ENCODE measurements around the gene GZMA. TPM values are rescaled to one million over a fixed set of nuclear protein-coding genes. Genes with fewer than 3 reads are reported as not detected.

GZMA gene
- total and polyA plus RNA-seq, 2 experiments from 2014 or later, result not detected

GRCh38 chr5:55146543-55147151, 44.2 kb downstream of the GZMA start:
- H3K4me3 ChIP-seq, result no peak overlapping the region
- no peaks in the 10 kb centered on the region for H3K9me3 Mint-ChIP-seq

More at GRCh38 chr5:55146543-55147151, 44.2 kb downstream of the GZMA start:
- Histone ChIP-seq H3K36me3 (ENCODE audit: insufficient read depth) (no peaks in the 10 kb centered on the region), H3K4me1 (ENCODE audit: insufficient read depth) (no peaks in the 10 kb centered on the region), H3K4me2 (no peak overlapping the region), H4K20me1 (replicated peaks; ENCODE audit: insufficient read depth) (no peaks in the 10 kb centered on the region), H3K79me2 (replicated peaks; ENCODE audit: insufficient read depth) (no peaks in the 10 kb centered on the region), H3K27me3 (ENCODE audit: insufficient read depth) (no peaks in the 10 kb centered on the region), H3F3A (replicated peaks; ENCODE audit: low read depth) (no peaks in the 10 kb centered on the region), H3K27ac (ENCODE audit: low read depth) (no peak overlapping the region), H3K9me2 (ENCODE audit: insufficient read depth) (no peaks in the 10 kb centered on the region), H2AFZ (peak overlapping the region; percentile 43; the same call in 1 of the 2 replicates)
- Mint-ChIP-seq H3K27me3 (ENCODE audit: insufficient read depth, low read depth, poor library complexity) (peaks cover 6% of the 10 kb centered on the region), H3K36me3 (ENCODE audit: low read depth) (no peaks in the 10 kb centered on the region), H3K27ac (no peak overlapping the region), H3K4me1 (peaks cover 4% of the 10 kb centered on the region; the same call in 2 of the 3 replicates), H3K4me3 (no peak overlapping the region)
- TF ChIP-seq CTCF (conservative IDR thresholded peaks at IDR 0.05; ENCODE audit: low read depth in 2 of 2), result peak; percentile 94 to 98
- TF ChIP-seq ZNF462 (CRISPR knock-in tag; IDR thresholded peaks at IDR 0.05), result peak; percentile 88
- no peak for TF ChIP-seq JUNB (IDR thresholded peaks at IDR 0.05; ENCODE audit: unreplicated experiment)
- peak; percentile 95 for DNase-seq (ENCODE audit: low spot score)
- peak; percentile 99 for ATAC-seq
